Measurements from ENCODE around the gene JMJD8.
A peak's percentile ranks its signal among the peaks of the same experiment; 100 is the strongest.

JMJD8 gene

DNA sequence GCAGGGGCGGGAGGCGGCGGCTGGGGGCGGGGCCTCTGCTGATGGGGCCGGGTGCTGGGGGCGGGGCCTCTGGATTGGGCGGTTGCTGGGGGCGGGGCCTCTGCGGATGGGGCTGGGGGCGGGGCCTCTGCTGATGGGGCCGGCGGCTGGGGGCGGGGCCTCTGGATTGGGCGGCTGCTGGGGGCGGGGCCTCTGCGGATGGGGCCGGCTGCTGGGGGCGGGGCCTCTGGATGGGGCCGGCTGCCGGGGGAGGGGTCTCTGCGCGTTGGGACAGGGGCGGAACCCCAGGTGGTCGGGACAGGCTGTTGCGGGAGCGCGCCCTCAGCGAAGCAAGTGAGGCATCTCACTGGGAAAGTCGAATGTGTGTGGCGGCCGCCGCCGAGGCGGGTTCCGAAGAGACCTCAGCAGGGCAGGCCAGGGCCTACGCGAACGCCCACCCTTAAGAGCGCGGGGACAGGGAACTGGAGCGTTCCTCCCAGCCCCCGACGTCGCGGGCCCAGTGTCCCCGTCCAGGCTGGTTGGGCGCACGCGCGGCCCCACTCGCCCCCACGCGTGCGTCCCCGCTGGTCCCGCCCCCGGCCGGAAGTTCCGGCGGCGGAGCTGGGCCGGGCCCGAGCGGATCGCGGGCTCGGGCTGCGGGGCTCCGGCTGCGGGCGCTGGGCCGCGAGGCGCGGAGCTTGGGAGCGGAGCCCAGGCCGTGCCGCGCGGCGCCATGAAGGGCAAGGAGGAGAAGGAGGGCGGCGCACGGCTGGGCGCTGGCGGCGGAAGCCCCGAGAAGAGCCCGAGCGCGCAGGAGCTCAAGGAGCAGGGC lies 4.1 kb downstream of the JMJD8 start, which contains the start of gene STUB1:
STUB1 (plus strand) TSS at position 597 of the 811 bp plus-strand sequence; CDS start at position 713, 116 bp downstream.
- Mint-ChIP-seq H3K4me3 (peak within 1 kb of the TSS; percentile 84), H3K36me3 (peaks cover 19% of the 10 kb centered on the region), H3K4me1 (peaks cover 58% of the 10 kb centered on the region), H3K27ac (peak within 1 kb of the TSS; percentile 67), H3K9me3 (no peaks in the 10 kb centered on the region), H3K27me3 (peaks cover 8% of the 10 kb centered on the region)
- peak; percentile 67 for ATAC-seq

GRCh38 chr16:678858-679813 lies 5.0 kb downstream of the JMJD8 start:
- H3K9me3 Mint-ChIP-seq = no peaks in the 10 kb centered on the region
- peak overlapping the region; percentile 69 for H3K4me3 Mint-ChIP-seq
- no peak for ATAC-seq
- peaks cover 25% of the 10 kb centered on the region for H3K36me3 Mint-ChIP-seq
- peaks cover 54% of the 10 kb centered on the region for H3K4me1 Mint-ChIP-seq
- H3K27me3 Mint-ChIP-seq = peaks cover 13% of the 10 kb centered on the region
- peak overlapping the region; percentile 67 for H3K27ac Mint-ChIP-seq

DNA sequence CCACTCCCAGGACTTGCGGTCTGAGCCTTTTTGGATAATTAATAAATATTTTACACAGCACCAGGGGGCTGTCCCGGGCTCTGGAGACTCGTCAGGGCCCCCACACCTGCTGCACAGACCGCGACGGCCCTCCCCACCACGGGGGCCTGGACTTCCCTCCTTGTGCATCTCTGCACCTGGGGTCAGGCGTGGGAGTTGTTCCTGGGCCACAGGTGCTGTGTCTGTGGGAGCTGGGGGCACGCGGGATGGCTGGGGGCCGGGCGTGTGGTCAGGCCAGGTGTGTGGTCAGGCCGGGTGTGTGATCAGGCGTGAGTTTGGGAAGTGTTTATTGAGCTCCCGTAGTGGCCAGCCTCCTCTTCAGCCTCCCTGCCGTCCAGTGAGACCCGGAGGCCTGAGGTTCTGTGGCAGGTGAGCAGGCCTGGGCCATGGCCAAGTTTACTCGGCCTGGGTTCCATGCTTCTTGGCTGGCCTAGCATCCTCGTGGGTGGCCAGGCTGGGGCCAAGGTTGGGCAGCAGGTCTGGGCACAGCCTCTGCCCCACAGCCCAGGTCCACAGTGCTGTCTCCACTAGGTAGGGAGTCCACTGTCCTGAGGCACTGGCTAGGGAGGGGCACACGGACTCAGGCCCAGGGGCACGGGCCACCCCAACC lies 5.8 kb downstream of the JMJD8 start:
- no peak for ATAC-seq
- Mint-ChIP-seq H3K27ac (no peak overlapping the region), H3K36me3 (peaks cover 28% of the 10 kb centered on the region), H3K4me1 (peaks cover 51% of the 10 kb centered on the region), H3K4me3 (peak overlapping the region; percentile 11), H3K9me3 (no peaks in the 10 kb centered on the region), H3K27me3 (peaks cover 13% of the 10 kb centered on the region)

GRCh38 chr16:677316-678190 lies 6.6 kb downstream of the JMJD8 start:
- Mint-ChIP-seq H3K4me1 (peaks cover 43% of the 10 kb centered on the region), H3K27ac (no peak overlapping the region), H3K27me3 (peaks cover 13% of the 10 kb centered on the region), H3K9me3 (no peaks in the 10 kb centered on the region), H3K4me3 (no peak overlapping the region), H3K36me3 (peaks cover 27% of the 10 kb centered on the region)
- no peak for ATAC-seq

- peaks cover 22% of the 10 kb centered on the region for H3K36me3 Mint-ChIP-seq
- no peak overlapping the region for H3K4me3 Mint-ChIP-seq
- no peak for ATAC-seq
- H3K4me1 Mint-ChIP-seq = peaks cover 38% of the 10 kb centered on the region
- no peaks in the 10 kb centered on the region for H3K9me3 Mint-ChIP-seq
- H3K27me3 Mint-ChIP-seq = peaks cover 13% of the 10 kb centered on the region
- no peak overlapping the region for H3K27ac Mint-ChIP-seq
Measured at GRCh38 chr16:676913-677312, 7.2 kb downstream of the JMJD8 start.

GRCh38 chr16:676565-676902 lies 7.6 kb downstream of the JMJD8 start:
- Mint-ChIP-seq H3K27me3 (peaks cover 13% of the 10 kb centered on the region), H3K4me3 (no peak overlapping the region), H3K27ac (no peak overlapping the region), H3K4me1 (peaks cover 34% of the 10 kb centered on the region), H3K9me3 (no peaks in the 10 kb centered on the region), H3K36me3 (peaks cover 22% of the 10 kb centered on the region)
- ATAC-seq = no peak

DNA sequence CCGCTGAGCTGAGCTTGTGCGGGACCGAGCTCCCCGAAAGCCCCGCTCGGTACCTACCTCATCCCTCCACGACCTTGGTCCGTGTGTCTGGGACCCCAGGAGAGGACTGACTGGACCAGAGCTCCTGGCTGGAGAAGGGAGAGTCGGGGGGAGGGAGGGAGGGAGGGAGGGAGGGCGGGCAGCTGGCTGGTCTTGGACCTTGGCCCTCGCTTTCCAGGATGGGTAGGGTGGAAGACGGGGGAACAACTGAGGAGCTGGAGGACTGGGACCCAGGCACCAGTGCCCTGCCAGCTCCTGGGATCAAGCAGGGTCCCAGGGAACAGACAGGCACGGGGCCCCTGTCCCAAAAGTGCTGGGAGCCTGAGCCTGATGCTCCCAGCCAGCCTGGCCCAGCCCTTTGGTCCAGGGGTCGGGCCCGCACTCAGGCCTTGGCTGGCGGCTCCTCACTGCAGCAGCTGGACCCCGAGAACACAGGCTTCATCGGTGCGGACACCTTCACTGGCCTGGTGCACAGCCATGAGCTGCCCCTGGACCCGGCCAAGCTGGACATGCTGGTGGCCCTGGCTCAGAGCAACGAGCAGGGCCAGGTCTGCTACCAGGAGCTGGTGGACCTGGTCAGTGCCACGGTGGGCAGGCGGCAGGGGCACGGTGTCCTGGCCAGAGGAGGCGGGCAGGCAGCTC lies 8.1 kb downstream of the JMJD8 start:
- ATAC-seq = no peak
- H3K36me3 Mint-ChIP-seq = peaks cover 26% of the 10 kb centered on the region
- peaks cover 29% of the 10 kb centered on the region for H3K4me1 Mint-ChIP-seq
- no peaks in the 10 kb centered on the region for H3K9me3 Mint-ChIP-seq
- no peak overlapping the region for H3K27ac Mint-ChIP-seq
- H3K4me3 Mint-ChIP-seq = no peak overlapping the region
- peaks cover 13% of the 10 kb centered on the region for H3K27me3 Mint-ChIP-seq

GRCh38 chr16:674968-675883 lies 8.9 kb downstream of the JMJD8 start, which contains the start of gene RHBDL1:
Gene RHBDL1 (plus strand): TSS chr16:675671. CDS start chr16:675791, 120 bp downstream.
- Mint-ChIP-seq H3K4me1 (peaks cover 27% of the 10 kb centered on the region), H3K4me3 (peak within 1 kb of the TSS; percentile 58)
- no peak for ATAC-seq

DNA sequence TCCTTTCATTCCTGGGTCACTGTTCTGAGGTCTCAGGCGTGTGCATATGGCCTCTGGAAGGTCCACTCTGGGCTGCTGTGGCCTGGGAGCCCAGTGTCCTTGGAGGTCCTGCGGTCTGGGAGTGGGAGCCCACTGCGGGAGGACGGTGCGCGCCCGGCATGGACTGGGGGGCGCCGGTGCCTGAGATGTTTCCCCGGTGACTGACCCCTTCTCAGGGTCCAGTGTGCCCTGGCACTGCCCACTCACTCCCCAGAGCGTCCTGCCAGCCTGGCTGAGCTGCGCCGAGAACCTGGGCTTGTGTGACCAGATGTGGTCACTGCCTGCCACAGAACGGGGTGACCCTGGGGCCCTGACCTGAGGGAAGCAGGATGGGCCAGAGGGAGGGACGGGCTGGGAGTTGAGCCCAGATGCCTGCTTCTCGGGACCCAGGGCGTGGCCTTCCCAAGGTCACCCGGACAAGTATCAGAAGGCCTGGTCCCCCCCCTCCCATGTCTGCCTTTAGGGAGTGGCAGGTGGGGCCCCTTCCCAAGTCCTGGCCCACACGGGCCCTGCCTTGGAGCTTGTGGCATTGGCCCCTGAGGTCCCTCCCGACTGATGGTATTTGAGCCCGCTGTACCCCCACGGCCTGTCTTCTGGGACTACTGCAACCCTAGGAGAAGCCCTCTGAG lies 9.8 kb downstream of the JMJD8 start:
- Mint-ChIP-seq H3K27ac (no peak overlapping the region), H3K36me3 (peaks cover 38% of the 10 kb centered on the region), H3K9me3 (no peaks in the 10 kb centered on the region), H3K27me3 (peaks cover 13% of the 10 kb centered on the region), H3K4me3 (peak overlapping the region; percentile 58), H3K4me1 (peaks cover 24% of the 10 kb centered on the region)
- ATAC-seq = no peak

More at GRCh38 chr16:674968-675883, 8.9 kb downstream of the JMJD8 start, which contains the start of gene RHBDL1:
- no peak within 1 kb of the TSS for H3K27ac Mint-ChIP-seq
- H3K36me3 Mint-ChIP-seq = peaks cover 34% of the 10 kb centered on the region
- H3K9me3 Mint-ChIP-seq = no peaks in the 10 kb centered on the region
- peaks cover 13% of the 10 kb centered on the region for H3K27me3 Mint-ChIP-seq

DNA sequence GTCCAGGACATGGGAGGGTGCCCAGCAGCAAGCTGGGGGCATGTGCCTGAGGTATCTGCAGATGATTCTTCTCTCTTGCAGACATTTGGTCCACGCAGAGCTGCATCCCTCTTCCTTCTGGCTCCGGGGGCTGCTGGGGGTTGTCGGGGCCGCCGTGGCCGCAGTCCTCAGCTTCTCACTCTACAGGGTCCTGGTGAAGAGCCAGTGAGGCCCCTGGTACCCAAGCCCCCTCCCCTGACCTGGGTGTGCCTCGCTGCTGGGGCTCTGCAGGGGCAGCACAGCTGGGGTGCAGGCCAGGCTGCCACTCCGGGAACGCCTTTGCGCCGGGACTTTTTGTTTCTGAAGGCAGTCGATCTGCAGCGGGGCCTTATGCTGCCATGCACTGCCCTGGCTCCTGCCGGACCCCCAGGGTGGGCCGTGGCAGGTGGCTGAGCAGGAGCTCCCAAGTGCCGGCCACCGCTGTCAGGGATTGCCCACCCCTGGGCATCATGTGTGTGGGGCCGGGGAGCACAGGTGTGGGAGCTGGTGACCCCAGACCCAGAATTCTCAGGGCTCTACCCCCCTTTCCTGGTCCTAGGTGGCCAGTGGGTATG lies 10.6 kb downstream of the JMJD8 start:
- peaks cover 13% of the 10 kb centered on the region for H3K27me3 Mint-ChIP-seq
- H3K4me3 Mint-ChIP-seq = no peak overlapping the region
- peaks cover 23% of the 10 kb centered on the region for H3K4me1 Mint-ChIP-seq
- peaks cover 38% of the 10 kb centered on the region for H3K36me3 Mint-ChIP-seq
- no peak for ATAC-seq
- H3K9me3 Mint-ChIP-seq = no peaks in the 10 kb centered on the region
- no peak overlapping the region for H3K27ac Mint-ChIP-seq

- H3K4me3 Mint-ChIP-seq = no peak overlapping the region
- H3K27ac Mint-ChIP-seq = no peak overlapping the region
- ATAC-seq = no peak
- no peaks in the 10 kb centered on the region for H3K9me3 Mint-ChIP-seq
- peaks cover 13% of the 10 kb centered on the region for H3K27me3 Mint-ChIP-seq
- H3K36me3 Mint-ChIP-seq = peaks cover 38% of the 10 kb centered on the region
- H3K4me1 Mint-ChIP-seq = peaks cover 17% of the 10 kb centered on the region
Measured at GRCh38 chr16:672851-673250, 11.3 kb downstream of the JMJD8 start.

- Mint-ChIP-seq H3K27me3 (peaks cover 13% of the 10 kb centered on the region), H3K4me1 (peaks cover 16% of the 10 kb centered on the region), H3K27ac (no peak overlapping the region), H3K4me3 (no peak overlapping the region), H3K9me3 (no peaks in the 10 kb centered on the region), H3K36me3 (peaks cover 38% of the 10 kb centered on the region)
- ATAC-seq = no peak
Measured at GRCh38 chr16:672371-672770, 11.8 kb downstream of the JMJD8 start.
